Measurements from ENCODE around the gene CCDC106.

CCDC106 gene

GRCh38 chr19:55640577-55641425 lies 7.2 kb upstream of the CCDC106 start, which contains the start of gene ZNF580:
Gene ZNF580, plus strand, starts transcription at chr19:55641002. Its CDS starts 1,507 bp downstream, at chr19:55642509.
- no peak for TF ChIP-seq CTCF (IDR thresholded peaks at IDR 0.05; ENCODE audit: low read depth, low read length)
- H3K4me3 ChIP-seq (ENCODE audit: low read depth, low read length), result peak within 1 kb of the TSS; percentile 84
- peak; percentile 88 for DNase-seq (ENCODE audit: low read depth, low spot score)
- in situ Hi-C loops (cut with HindIII; ENCODE audit: low sequenced_read_pairs), result no loop called here

- peak overlapping the region; percentile 84 for H3K4me3 ChIP-seq (ENCODE audit: low read depth, low read length)
- TF ChIP-seq CTCF (IDR thresholded peaks at IDR 0.05; ENCODE audit: low read depth, low read length), result no peak
- DNase-seq (ENCODE audit: low read depth, low spot score), result no peak
- in situ Hi-C loops (cut with HindIII; ENCODE audit: low sequenced_read_pairs), result no loop called here
Observed at GRCh38 chr19:55641426-55642152, 6.4 kb upstream of the CCDC106 start.

GRCh38 chr19:55642153-55643002 lies 5.6 kb upstream of the CCDC106 start:
- no peak for TF ChIP-seq CTCF (IDR thresholded peaks at IDR 0.05; ENCODE audit: low read depth, low read length)
- in situ Hi-C loops (cut with HindIII; ENCODE audit: low sequenced_read_pairs), result no loop called here
- DNase-seq (ENCODE audit: low read depth, low spot score), result no peak
- H3K4me3 ChIP-seq (ENCODE audit: low read depth, low read length), result peak overlapping the region; percentile 84

GRCh38 chr19:55643003-55643886 lies 4.8 kb upstream of the CCDC106 start, which contains the start of gene ZNF581:
Gene ZNF581, plus strand, starts transcription at chr19:55643649. Its CDS starts 923 bp downstream, at chr19:55644572.
- peak within 1 kb of the TSS; percentile 84 for H3K4me3 ChIP-seq (ENCODE audit: low read depth, low read length)
- no peak for TF ChIP-seq CTCF (IDR thresholded peaks at IDR 0.05; ENCODE audit: low read depth, low read length)
- in situ Hi-C loops (cut with HindIII; ENCODE audit: low sequenced_read_pairs), result no loop called here
- peak; percentile 67 for DNase-seq (ENCODE audit: low read depth, low spot score)

- in situ Hi-C loops (cut with HindIII; ENCODE audit: low sequenced_read_pairs), result no loop called here
- TF ChIP-seq CTCF (IDR thresholded peaks at IDR 0.05; ENCODE audit: low read depth, low read length), result no peak
- no peak for DNase-seq (ENCODE audit: low read depth, low spot score)
- peak overlapping the region; percentile 75 for H3K4me3 ChIP-seq (ENCODE audit: low read depth, low read length)
Observed at GRCh38 chr19:55643887-55644176, 4.2 kb upstream of the CCDC106 start.
